Right forelimb (tissue), 1 donor: Measurements from ENCODE around the gene CYP3A7.
"Not testable (repeated sequence)": the region's sequence is repeated elsewhere in the genome, so short reads cannot be mapped to it uniquely, and the experiment has no call there.

Source experiments
- DNase-seq: peaks from one replicate; pipeline ENCODE4 v3.0.0-alpha.2; 2018

Gene CYP3A7

GRCh38 chr7:99665312-99666012 lies 69.5 kb downstream of the CYP3A7 start:
- no peak for DNase-seq

GRCh38 chr7:99657879-99658278 lies 77.1 kb downstream of the CYP3A7 start:
- DNase-seq = not testable (repeated sequence)
